NCI-H2196 (cell line): Measurements from ENCODE around the gene SLC2A11.

Experiments used
- DNase-seq: peaks from one replicate; lab custom pipeline; 2025; ENCODE audit not compliant: unreplicated experiment; lab: John Stamatoyannopoulos, UW

SLC2A11 gene

GRCh38 chr22:23832226-23833016, 25.3 kb upstream of the SLC2A11 start:
- DNase-seq = no peak

GRCh38 chr22:23833017-23833751, 24.5 kb upstream of the SLC2A11 start:
- no peak for DNase-seq

GRCh38 chr22:23833911-23834317, 23.8 kb upstream of the SLC2A11 start:
- no peak for DNase-seq

GRCh38 chr22:23834406-23834792, 23.3 kb upstream of the SLC2A11 start:
- no peak for DNase-seq

GRCh38 chr22:23834793-23835483, 22.7 kb upstream of the SLC2A11 start:
- DNase-seq = no peak

- no peak for DNase-seq
Measured at GRCh38 chr22:23835484-23836144, 22.1 kb upstream of the SLC2A11 start.

GRCh38 chr22:23836281-23836680, 21.4 kb upstream of the SLC2A11 start:
- no peak for DNase-seq

- DNase-seq = no peak
Measured at GRCh38 chr22:23836692-23837495, 20.8 kb upstream of the SLC2A11 start.

GRCh38 chr22:23837496-23837859, 20.2 kb upstream of the SLC2A11 start:
- DNase-seq = no peak

GRCh38 chr22:23837911-23838680, 19.6 kb upstream of the SLC2A11 start:
- no peak for DNase-seq

GRCh38 chr22:23838681-23839468, 18.8 kb upstream of the SLC2A11 start, which contains the start of gene DERL3:
Gene DERL3 (minus strand): TSS chr22:23839006. CDS start chr22:23838987, 19 bp downstream.
- peak; percentile 90 for DNase-seq

GRCh38 chr22:23840026-23840425, 17.6 kb upstream of the SLC2A11 start:
- DNase-seq = no peak

- no peak for DNase-seq
Measured at GRCh38 chr22:23841292-23841691, 16.4 kb upstream of the SLC2A11 start.

- DNase-seq = no peak
Measured at GRCh38 chr22:23841736-23842445, 15.8 kb upstream of the SLC2A11 start.

- DNase-seq = no peak
Measured at GRCh38 chr22:23842599-23842998, 15.1 kb upstream of the SLC2A11 start.

- DNase-seq = no peak
Measured at GRCh38 chr22:23844739-23845202, 12.9 kb upstream of the SLC2A11 start.

- DNase-seq = no peak
Measured at GRCh38 chr22:23845265-23846080, 12.2 kb upstream of the SLC2A11 start.
